Left renal cortex interstitium (tissue), 4 donors: ENCODE data around the gene DNAJC4. TPM values are rescaled to one million over a fixed set of nuclear protein-coding genes. Genes with fewer than 3 reads are reported as not detected.

Experiments
- DNase-seq, 4 donors: peaks; one replicate each; pipeline ENCODE4 v3.0.0-alpha.2; 2013; ENCODE audit warnings: low read depth in 4 of 4, low spot score in 2 of 4, missing footprints in 1 of 4
- polyA plus RNA-seq, 4 donors: library from polyadenylated mRNA; unstranded; fragments of 120-200 nt; gene quantifications; one replicate each; pipeline ENCODE4 v1.2.1, GENCODE V29; 2013; ENCODE audit not compliant: insufficient read length in 4 of 4

The DNAJC4 gene
- polyA plus RNA-seq, 4 donors = 54.6 to 78.9 (median 72.2) TPM

- DNase-seq = no peak
These were observed 22.1 kb upstream of the DNAJC4 start for GRCh38 chr11:64208086-64208795.

GRCh38 chr11:64208796-64209562 lies 21.4 kb upstream of the DNAJC4 start:
- DNase-seq = no peak

GRCh38 chr11:64209563-64209843 lies 20.8 kb upstream of the DNAJC4 start:
- DNase-seq = no peak

GRCh38 chr11:64210301-64211020 lies 19.9 kb upstream of the DNAJC4 start:
- no peak for DNase-seq

- DNase-seq = no peak
These were observed 19.0 kb upstream of the DNAJC4 start for GRCh38 chr11:64211181-64211872.

GRCh38 chr11:64216879-64217278 lies 13.5 kb upstream of the DNAJC4 start:
- DNase-seq = no peak

GRCh38 chr11:64218628-64219353 lies 11.6 kb upstream of the DNAJC4 start:
- DNase-seq = no peak

- DNase-seq = no peak
These were observed 11.0 kb upstream of the DNAJC4 start for GRCh38 chr11:64219354-64219684.

GRCh38 chr11:64219755-64220154 lies 10.6 kb upstream of the DNAJC4 start:
- DNase-seq = no peak

- DNase-seq = no peak
These were observed 10.1 kb upstream of the DNAJC4 start for GRCh38 chr11:64220271-64220670.

GRCh38 chr11:64220798-64221197 lies 9.6 kb upstream of the DNAJC4 start:
- DNase-seq = no peak

GRCh38 chr11:64222651-64223000 lies 7.7 kb upstream of the DNAJC4 start:
- no peak for DNase-seq

GRCh38 chr11:64223001-64223651 lies 7.2 kb upstream of the DNAJC4 start:
- no peak for DNase-seq

- DNase-seq = no peak
These were observed 6.0 kb upstream of the DNAJC4 start for GRCh38 chr11:64224151-64224890.

- DNase-seq = no peak
These were observed 5.3 kb upstream of the DNAJC4 start for GRCh38 chr11:64224891-64225607.

- peak in 2 of 4 donors; percentile 82 to 83 for DNase-seq
These were observed 4.5 kb upstream of the DNAJC4 start, which contains the start of the genes NUDT22 and TRPT1 for GRCh38 chr11:64225608-64226506. Gene NUDT22 (plus strand): TSS chr11:64226274. CDS start chr11:64226653, 379 bp downstream. Gene TRPT1 (minus strand): TSS chr11:64226186. CDS start chr11:64225860, 326 bp downstream.

GRCh38 chr11:64226507-64227051 lies 3.8 kb upstream of the DNAJC4 start:
- DNase-seq = no peak
